Activated CD4-positive, alpha-beta T cell treated with anti-CD3 and anti-CD28 coated beads, Interleukin-2, amount 50 U/mL, for 24 hours (primary cell): ENCODE data around the gene PHF23.

ENCODE experiments used
- DNase-seq, 2 donors: peaks; one replicate each; pipeline ENCODE4 v3.0.0-alpha.2; 2020; ENCODE audit warnings: low read depth in 1 of 2, low spot score in 1 of 2

PHF23 gene

GRCh38 chr17:7221278-7222092 lies 17.8 kb downstream of the PHF23 start:
- no peak for DNase-seq

DNA sequence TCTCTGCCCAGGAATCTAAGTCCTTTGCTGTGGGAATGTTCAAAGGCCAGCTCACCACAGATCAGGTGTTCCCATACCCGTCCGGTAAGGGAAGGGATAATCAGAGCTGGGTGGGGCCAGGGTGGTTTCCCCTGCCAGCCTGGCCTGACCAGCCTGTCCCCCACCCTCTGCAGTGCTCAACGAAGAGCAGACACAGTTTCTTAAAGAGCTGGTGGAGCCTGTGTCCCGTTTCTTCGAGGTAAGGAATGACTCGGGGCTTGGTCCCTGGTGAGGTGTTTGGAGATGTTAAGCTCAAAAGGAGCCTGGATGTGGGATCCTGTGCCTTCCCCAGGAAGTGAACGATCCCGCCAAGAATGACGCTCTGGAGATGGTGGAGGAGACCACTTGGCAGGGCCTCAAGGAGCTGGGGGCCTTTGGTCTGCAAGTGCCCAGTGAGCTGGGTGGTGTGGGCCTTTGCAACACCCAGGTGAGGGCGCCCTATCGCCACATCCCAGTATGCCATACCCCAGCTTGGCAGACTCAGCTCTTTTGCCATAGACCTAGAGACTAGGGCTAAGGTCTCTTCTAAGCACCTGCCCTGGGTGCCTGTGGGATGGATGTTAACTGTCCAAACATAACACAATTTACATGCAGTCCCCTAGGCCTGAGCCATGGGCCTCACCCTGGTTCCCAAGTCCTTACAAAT lies 18.5 kb downstream of the PHF23 start:
- DNase-seq: no peak

DNA sequence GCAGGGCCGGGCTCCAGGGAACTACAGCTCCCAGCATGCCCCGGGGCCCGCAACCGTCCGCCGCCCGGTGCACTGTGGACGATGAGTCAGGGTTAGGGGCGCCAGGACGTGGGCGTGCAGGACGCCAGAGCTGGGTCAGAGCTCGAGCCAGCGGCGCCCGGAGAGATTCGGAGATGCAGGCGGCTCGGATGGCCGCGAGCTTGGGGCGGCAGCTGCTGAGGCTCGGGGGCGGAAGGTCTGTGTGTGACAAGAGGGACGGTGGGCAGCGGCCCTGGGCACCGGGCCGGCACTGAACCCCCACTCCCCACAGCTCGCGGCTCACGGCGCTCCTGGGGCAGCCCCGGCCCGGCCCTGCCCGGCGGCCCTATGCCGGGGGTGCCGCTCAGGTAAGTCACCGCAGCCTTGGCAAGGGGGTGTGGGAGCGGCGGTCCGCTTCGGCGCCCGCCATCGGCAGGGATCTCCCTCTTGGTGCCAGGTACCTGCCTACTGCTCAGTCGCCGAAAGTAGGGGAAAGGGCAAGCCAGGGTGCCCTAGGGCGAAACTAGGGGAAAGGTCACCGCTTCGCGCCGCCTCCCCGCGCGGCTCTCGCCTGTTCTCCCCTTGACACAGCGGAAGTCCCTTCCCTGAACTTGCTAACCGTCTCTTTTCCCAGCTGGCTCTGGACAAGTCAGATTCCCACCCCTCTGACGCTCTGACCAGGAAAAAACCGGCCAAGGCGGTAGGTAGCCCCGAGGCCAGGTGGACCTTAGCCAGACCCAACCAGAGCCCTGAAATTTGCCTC lies 19.3 kb downstream of the PHF23 start, which contains the start of the genes ACADVL and DLG4:
ACADVL (plus strand) TSS at position 127 of the 781 bp plus-strand sequence; CDS start at position 174, 47 bp downstream.
DLG4 (minus strand) TSS at position 25 of the 781 bp plus-strand sequence.
- peak; percentile 50 to 61 for DNase-seq

- DNase-seq: no peak
Observed at GRCh38 chr17:7219229-7219811, 19.9 kb downstream of the PHF23 start.

- no peak for DNase-seq
Observed at GRCh38 chr17:7218758-7219157, 20.5 kb downstream of the PHF23 start.

DNA sequence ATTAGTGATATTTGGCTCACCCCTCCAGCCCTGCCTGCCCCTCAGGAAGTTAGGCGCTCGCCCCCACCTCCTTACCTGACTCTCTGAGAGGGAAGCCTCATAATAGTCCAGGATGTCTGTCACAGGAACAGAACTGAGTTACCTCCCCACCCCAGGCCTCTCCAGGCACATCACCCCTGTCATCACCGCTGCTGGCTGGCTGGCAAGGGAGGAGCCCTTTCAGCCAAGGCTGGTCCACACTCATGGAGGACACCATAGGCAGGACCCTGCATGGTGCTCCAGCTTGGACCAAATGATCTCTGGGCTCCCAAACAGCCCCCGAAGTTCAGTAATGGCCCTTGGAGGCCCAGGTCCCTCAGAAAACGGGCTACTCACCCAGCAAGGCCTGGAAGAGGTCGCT lies 21.1 kb downstream of the PHF23 start:
- DNase-seq: no peak

GRCh38 chr17:7217113-7217987 lies 21.9 kb downstream of the PHF23 start:
- DNase-seq: no peak

DNA sequence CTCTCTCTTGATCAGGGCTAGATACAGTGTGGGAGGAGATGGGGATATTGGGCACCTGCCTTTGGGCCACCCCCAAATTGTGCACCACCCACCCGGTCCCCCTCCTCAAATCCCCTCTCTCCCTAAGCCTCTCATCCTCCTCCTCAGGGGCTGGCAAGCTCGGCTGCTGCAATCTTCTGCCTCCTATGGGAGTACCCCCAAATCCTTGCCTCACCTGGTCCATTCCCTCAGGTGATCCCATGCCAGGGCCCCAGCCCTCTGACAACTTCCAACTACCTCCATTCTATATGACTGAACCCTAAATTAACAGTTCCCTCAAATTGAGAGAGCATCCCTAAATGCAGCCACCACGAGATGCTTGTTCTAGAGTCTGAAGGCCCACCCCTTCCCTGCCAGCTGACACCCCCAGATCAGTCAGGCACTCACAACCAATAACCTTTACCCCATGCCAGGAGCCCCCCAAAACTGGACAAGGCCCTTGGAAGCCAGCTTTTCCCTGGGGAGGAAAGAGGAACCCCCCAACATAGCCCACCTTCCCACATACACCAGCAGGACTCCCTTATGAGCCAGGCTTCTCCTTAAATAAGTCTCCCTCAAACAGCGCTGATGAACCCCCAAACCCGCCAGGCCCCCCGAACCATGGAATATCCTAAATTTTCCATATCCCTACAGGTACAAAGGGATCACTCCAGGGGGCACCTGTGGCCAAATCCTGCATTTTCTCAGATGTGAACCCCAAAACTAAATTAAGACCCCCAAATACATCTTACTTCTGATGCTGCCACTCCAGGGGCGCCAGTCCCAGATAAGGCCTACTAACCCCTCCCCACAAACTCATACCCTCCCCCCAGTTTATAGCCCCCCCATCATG lies 22.8 kb downstream of the PHF23 start:
- DNase-seq: no peak

DNA sequence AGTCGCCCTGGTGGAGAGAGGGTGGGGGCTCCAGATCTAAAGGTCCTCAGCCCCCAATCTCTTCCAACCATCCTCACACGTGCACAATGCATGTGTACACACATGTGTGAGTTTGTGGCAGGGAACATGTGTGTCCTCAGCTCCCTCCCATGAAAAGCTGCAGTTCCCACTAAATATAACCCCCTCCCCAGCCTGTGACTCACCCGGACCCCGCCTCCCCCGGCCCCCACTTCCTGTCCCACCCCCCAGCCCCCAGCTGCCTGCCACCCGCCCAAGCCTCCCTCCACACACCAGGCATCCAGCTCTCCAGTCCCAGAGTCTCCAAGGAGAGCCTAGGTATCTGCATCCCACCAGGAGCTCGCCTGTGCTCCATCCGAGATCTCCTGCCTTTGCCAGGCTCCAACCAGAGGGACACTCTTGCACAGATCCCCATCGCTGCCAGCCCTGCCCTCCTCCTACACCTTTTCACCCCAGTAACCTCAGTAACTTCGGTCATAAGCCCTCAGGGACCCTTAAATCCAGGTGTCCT lies 23.5 kb downstream of the PHF23 start:
- DNase-seq: no peak

GRCh38 chr17:7215136-7215638 lies 24.1 kb downstream of the PHF23 start:
- no peak for DNase-seq

DNA sequence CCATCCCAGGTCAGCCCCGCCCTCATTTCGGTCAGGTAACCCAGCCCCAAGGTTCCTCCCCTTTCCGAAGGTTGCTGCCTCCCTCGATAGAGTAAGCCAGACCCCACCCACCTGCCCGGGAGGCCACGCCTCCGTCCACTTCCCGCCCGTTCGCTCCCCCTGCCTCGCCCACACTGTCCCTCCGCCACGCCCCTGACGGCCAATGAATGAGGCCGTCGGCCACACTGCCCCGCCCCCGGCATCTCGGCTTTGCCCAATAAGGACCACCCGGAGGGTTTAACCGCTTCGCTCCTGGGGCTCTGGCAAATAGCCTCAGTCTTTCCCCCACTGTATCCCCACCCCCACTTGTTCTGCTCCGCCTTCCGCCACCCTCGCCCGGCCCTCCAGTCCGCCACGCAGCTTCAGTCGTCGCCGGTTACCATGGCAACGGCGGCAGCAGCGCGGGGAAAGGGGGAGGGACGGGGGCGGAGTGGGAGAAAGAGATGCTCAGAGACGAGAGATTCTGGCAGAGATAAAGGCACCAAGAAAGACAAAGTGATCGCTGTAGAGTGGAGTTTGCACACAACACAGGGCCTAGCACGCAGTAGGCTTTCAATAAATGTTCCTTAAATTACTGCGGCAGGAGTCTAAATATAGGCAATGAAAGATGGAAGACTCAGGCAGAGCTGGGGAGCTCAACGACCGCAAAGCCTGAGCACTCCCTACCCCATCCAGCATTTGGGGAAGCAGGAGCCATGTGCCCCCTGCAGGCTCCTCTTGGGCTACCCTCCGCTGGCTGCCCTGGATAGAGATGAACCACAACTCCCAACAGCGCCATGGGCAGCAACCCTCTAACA lies 24.7 kb downstream of the PHF23 start:
- peak; percentile 97 to 99 for DNase-seq

DNA sequence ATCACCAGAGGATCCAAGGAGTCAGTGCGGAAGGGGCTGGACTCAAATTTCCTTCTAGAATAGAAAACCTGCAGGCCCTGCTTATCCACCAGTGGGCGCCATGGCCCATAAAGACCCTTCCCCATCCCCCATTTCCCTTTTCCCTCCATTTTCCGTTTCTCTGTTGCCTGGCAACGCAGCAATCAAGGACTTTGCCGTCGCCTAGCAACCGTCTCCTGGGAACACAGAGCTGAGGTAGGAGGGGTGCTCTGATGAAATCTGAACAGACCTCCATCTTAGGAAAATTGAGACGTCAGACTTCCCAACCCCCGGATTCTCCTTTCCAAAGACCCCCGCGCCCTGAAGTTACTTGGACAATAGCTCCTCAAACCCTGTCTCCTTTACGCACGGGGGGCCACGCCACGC lies 25.4 kb downstream of the PHF23 start:
- DNase-seq: no peak

- DNase-seq: no peak
Observed at GRCh38 chr17:7211491-7212273, 27.6 kb downstream of the PHF23 start.

- no peak for DNase-seq
Observed at GRCh38 chr17:7208754-7209460, 30.4 kb downstream of the PHF23 start.

GRCh38 chr17:7208027-7208571 lies 31.2 kb downstream of the PHF23 start:
- no peak for DNase-seq
